GM12878 (cell line): ENCODE measurements around the gene GDAP1L1. TPM values are rescaled to one million over a fixed set of nuclear protein-coding genes. Genes with fewer than 3 reads are reported as not detected.

ENCODE experiments used
- ATAC-seq: fragments of 200-7000 bp; cut with Tn5 transposase; 3 replicates; pipeline ENCODE4 v1.9.1; 2020; ENCODE audit warnings: mild to moderate bottlenecking, moderate library complexity
- BruUV-seq: library from RNA; stranded (reverse); fragments of 400-500 nt; replicated peaks from 2 replicates; lab custom pipeline; 2021; lab: Mats Ljungman, UMichigan
- CTCF ChIA-PET: fragments of 300-600 bp; sonication (Branson Sonifier 250); formaldehyde crosslinking; extraction: SDS; loops from one replicate; lab custom pipeline; 2021; ENCODE audit warnings: inconsistent platforms; lab: Yijun Ruan, JAX
- POLR2A ChIA-PET: fragments of 350-600 bp; formaldehyde crosslinking; extraction: SDS; loops from one replicate; lab custom pipeline; 2021; ENCODE audit warnings: inconsistent platforms; lab: Charles Lee
- RAD21 ChIA-PET: fragments of 300-600 bp; sonication (Branson Sonifier 250); formaldehyde crosslinking; loops from one replicate; lab custom pipeline; 2023; ENCODE audit warnings: antibody characterized with exemption; ENCODE audit not compliant: unreplicated experiment; lab: Charles Lee
- SMC1A ChIA-PET: fragments of 300-600 bp; sonication (Branson Sonifier 250); formaldehyde crosslinking; loops from one replicate; lab custom pipeline; 2023; ENCODE audit not compliant: unreplicated experiment, uncharacterized antibody; lab: Charles Lee
- DNase-seq: peaks from one replicate; pipeline ENCODE4 v3.0.0-alpha.2; 2011; ENCODE audit warnings: low read depth, low spot score
- FAIRE-seq: peaks from 3 replicates; lab custom pipeline; 2011; peaks lifted over from hg19 to GRCh38; lab: Jason Lieb, UNC
- H2AFZ ChIP-seq: 2 replicates; pipeline ENCODE4 v1.6.0; 2011; ENCODE audit warnings: low read depth, low read length, control low read depth; ENCODE audit not compliant: control insufficient read depth
- H3K27ac ChIP-seq: 2 replicates; pipeline ENCODE4 v1.5.1; 2011; ENCODE audit warnings: control low read depth; ENCODE audit not compliant: control insufficient read depth, insufficient read depth
- H3K27me3 ChIP-seq, 2 experiments: replicated peaks in 1 of 2; 2 replicates each; pipeline versions ENCODE4 v1.6.0 to v1.6.1; 2011; ENCODE audit warnings: low read length in 1 of 2; ENCODE audit not compliant: control insufficient read depth in 2 of 2, insufficient read depth in 2 of 2
- H3K36me3 ChIP-seq, 2 experiments: 2 replicates each; pipeline ENCODE4 v1.5.1; 2011; ENCODE audit warnings: low read length in 1 of 2; ENCODE audit not compliant: control insufficient read depth in 2 of 2, insufficient read depth in 2 of 2
- H3K4me1 ChIP-seq: 2 replicates; pipeline ENCODE4 v1.6.1; 2011; ENCODE audit warnings: mild to moderate bottlenecking, low read length, moderate library complexity, mixed read lengths; ENCODE audit not compliant: control insufficient read depth, insufficient read depth
- H3K4me2 ChIP-seq: 2 replicates; pipeline ENCODE4 v1.6.0; 2011; ENCODE audit warnings: control low read depth; ENCODE audit not compliant: control insufficient read depth, insufficient read depth
- H3K4me3 ChIP-seq: fragments of 200-600 bp; sonication (generic); 2 replicates; pipeline ENCODE4 v1.5.1; 2016
- H3K79me2 ChIP-seq: 2 replicates; pipeline ENCODE4 v1.6.0; 2011; ENCODE audit warnings: low read length; ENCODE audit not compliant: control insufficient read depth, insufficient read depth
- H3K9ac ChIP-seq: 2 replicates; pipeline ENCODE4 v1.8.0; 2011; ENCODE audit warnings: low read length, control low read depth, mixed read lengths; ENCODE audit not compliant: control insufficient read depth, insufficient read depth
- H3K9me3 ChIP-seq: replicated peaks from 3 replicates; pipeline ENCODE4 v1.5.1; 2011; ENCODE audit warnings: mild to moderate bottlenecking, low read length; ENCODE audit not compliant: control insufficient read depth, insufficient read depth
- H4K20me1 ChIP-seq: 2 replicates; pipeline ENCODE4 v1.6.0; 2011; ENCODE audit not compliant: control insufficient read depth, insufficient read depth
- BMI1 ChIP-seq: fragments of 450-650 bp; IDR thresholded peaks from 2 replicates; pipeline ENCODE4 v1.6.1; 2016; ENCODE audit warnings: mild to moderate bottlenecking, moderate library complexity, borderline replicate concordance
- CREM ChIP-seq: IDR thresholded peaks from 2 replicates; pipeline ENCODE4 v1.6.1; 2014; ENCODE audit warnings: antibody characterized with exemption, low read depth
- HCFC1 ChIP-seq: fragments of 150-350 bp; IDR thresholded peaks from 2 replicates; pipeline ENCODE4 v1.6.1; 2014; ENCODE audit warnings: low read length
- HDAC2 ChIP-seq: fragments of 200-600 bp; sonication (generic); IDR thresholded peaks from 2 replicates; pipeline ENCODE4 v1.6.1; 2017
- NFXL1 ChIP-seq: fragments of 450-650 bp; IDR thresholded peaks from 2 replicates; pipeline ENCODE4 v1.6.1; 2017; ENCODE audit warnings: antibody characterized with exemption, mild to moderate bottlenecking, borderline replicate concordance
- NR2C2 ChIP-seq: IDR thresholded peaks from 2 replicates; pipeline ENCODE4 v1.6.1; 2011; ENCODE audit warnings: borderline replicate concordance, low read depth; ENCODE audit not compliant: control insufficient read depth, insufficient read length
- POLR2AphosphoS5 ChIP-seq: IDR thresholded peaks from 2 replicates; pipeline ENCODE4 v1.6.1; 2011; ENCODE audit warnings: mild to moderate bottlenecking, low read length, inconsistent platforms
- ZNF592 ChIP-seq: fragments of 450-650 bp; IDR thresholded peaks from 2 replicates; pipeline ENCODE4 v1.6.1; 2017; ENCODE audit warnings: mild to moderate bottlenecking, moderate library complexity
- WGBS: methylation state at CpG from one replicate; pipeline ENCODE4 v1.1.6; 2016; ENCODE audit warnings: low lambda C conversion rate; ENCODE audit not compliant: insufficient replicate concordance, insufficient coverage; ENCODE audit errors: missing lambda C conversion rate; 5-methylcytosine and 5-hydroxymethylcytosine counted together
- in situ Hi-C: fragments of 300-500 bp; cut with MboI; formaldehyde crosslinking; loops from 9 replicates; pipeline ENCODE4 v1.14.3; 2018; ENCODE audit warnings: mixed read lengths
- intact Hi-C: fragments of 100-400 bp; cut with micrococcal nuclease; formaldehyde crosslinking; loops from one replicate; pipeline ENCODE4 v1.14.2; 2022; ENCODE audit not compliant: unreplicated experiment
- polyA plus RNA-seq, 11 experiments: library from polyadenylated mRNA; depleted of rRNA in 4 of 11; unstranded in 6 of 11; stranded (reverse) in 5 of 11; fragments of >200 nt; fragmentation: Nextera tagmentation in 4 of 11; fragmentation: Illumina TruSeq in 1 of 11; extraction: Ambion mirVana in 4 of 11; extraction: Trizol in 1 of 11; gene quantifications; 1 replicate in 1 of 11; 2 replicates in 10 of 11; pipeline versions ENCODE4 v1.2.1 to v1.2.3, GENCODE V29; 2011 to 2016; ENCODE audit warnings: inconsistent platforms in 2 of 11, missing spikeins in 2 of 11, low read depth in 1 of 11
- total RNA-seq, 4 experiments: library from RNA; depleted of rRNA in 3 of 4; stranded (reverse); fragments of >200 nt in 3 of 4; fragmentation: Illumina TruSeq in 1 of 4; extraction: Trizol in 1 of 4; gene quantifications; 2 replicates each; pipeline versions ENCODE4 v1.2.1 to v1.2.3, GENCODE V29; 2013 to 2021
- TF ChIP-seq, protein P1 (sequence below): IDR thresholded peaks from 2 replicates; pipeline ENCODE4 v1.6.1; 2011; ENCODE audit warnings: low read depth, mild to moderate bottlenecking, low read length, moderate library complexity, borderline replicate concordance; ENCODE audit errors: extremely low read depth

The GDAP1L1 gene
- total and polyA plus RNA-seq, 10 of the 15 experiments (the other 5 are each of a cell fraction or from before 2014, with no cell fraction given): 0.08 to 0.38 TPM; not detected in 8

DNA sequence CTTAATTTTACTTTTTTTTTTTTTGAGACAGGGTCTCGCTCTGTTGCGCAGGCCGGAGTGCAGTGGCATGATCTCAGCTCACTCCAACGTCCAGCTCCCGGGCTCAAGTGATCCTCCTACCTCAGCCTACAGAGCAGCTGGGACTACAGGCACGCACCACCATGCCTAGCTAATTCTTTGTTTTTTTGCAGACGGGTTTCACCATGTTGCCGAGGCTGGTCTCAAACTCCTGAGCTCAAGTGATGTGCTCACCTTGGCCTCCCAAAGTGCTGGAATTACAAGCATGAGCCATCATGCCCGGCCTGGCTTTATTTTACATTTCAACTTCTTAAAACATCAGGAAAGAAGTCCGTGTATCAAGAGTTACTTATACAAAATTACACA, 42.3 kb upstream of the GDAP1L1 start:
- H3K9ac ChIP-seq: no peak overlapping the region
- SMC1A ChIA-PET: no interaction called here
- ATAC-seq (no peak), FAIRE-seq (no peak), DNase-seq (no peak)
- WGBS: 91% methylated on average over 10 of the region's 10 CpGs
- intact Hi-C loops (no loop called here), in situ Hi-C loops (no loop called here)
- POLR2A ChIA-PET: no interaction called here
- no peaks in the 10 kb centered on the region for H3K9me3 ChIP-seq
- no TSS peak for BruUV-seq
- H3K36me3 ChIP-seq: peaks cover 3 to 35% of the 10 kb centered on the region in 2 experiments; a peak in 3 of 4 replicates
- H3K27me3 ChIP-seq: no peaks in the 10 kb centered on the region
- CTCF ChIA-PET: interaction anchor here (0.7 to 1.1 kb wide), 3 partner anchors 13 to 1089 kb away, joined by 3 to 4 read pairs (median 4); no protein-coding TSS in a partner anchor
- H3K4me3 ChIP-seq: no peak overlapping the region
- no peak overlapping the region for H3K27ac ChIP-seq
- TF ChIP-seq NR2C2 (no peak), CREM (no peak), POLR2AphosphoS5 (no peak), HCFC1 (no peak), NFXL1 (no peak), BMI1 (no peak), HDAC2 (no peak), ZNF592 (no peak)
- TF ChIP-seq, protein P1, sequence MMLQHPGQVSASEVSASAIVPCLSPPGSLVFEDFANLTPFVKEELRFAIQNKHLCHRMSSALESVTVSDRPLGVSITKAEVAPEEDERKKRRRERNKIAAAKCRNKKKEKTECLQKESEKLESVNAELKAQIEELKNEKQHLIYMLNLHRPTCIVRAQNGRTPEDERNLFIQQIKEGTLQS: no peak
- H3K4me2 ChIP-seq: no peak overlapping the region
- no peaks in the 10 kb centered on the region for H4K20me1 ChIP-seq
- peaks cover 40% of the 10 kb centered on the region for H3K79me2 ChIP-seq
- RAD21 ChIA-PET: no interaction called here
- no peaks in the 10 kb centered on the region for H3K4me1 ChIP-seq
- H2AFZ ChIP-seq: no peak overlapping the region
